ENCODE measurements around the gene CCDC137. TPM values are rescaled to one million over a fixed set of nuclear protein-coding genes. Genes with fewer than 3 reads are reported as not detected.

Gene CCDC137
- total RNA-seq, 1 donor from 2014 or later, result 33.2 TPM

DNA sequence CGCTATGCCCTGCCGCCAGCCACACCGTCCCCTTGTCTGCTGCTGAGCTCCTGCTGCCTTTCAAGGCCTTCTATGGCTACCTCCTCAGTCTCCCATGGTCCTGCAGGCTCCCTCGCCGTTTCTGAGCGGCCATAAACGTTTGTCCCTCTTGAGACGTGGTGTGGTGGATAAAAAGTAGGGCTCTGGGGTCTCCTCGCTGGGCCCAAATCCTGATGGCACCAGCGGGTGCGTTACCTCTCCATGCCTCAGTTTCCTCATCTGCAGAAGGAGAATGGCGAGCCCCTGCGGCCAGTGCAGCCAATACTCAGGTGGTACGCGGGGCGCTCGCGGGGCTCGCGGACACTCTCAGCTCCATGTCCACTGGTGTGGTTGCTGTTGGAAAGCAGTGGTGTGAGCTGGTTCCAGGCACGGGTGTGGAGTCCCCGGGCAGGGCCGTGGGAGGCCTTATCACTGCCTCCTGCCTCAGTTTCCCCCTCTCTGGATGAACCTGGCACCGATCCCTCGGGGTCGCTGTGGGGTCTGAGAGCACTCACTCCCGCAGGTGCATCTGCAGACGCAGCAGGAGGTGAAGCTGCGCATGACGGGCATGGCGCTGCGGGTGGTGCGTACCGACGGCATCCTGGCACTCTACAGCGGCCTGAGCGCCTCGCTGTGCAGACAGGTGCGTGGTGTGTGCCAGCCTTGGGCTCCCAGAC is 48.0 kb downstream of the CCDC137 start:
- intact Hi-C loops (cut with micrococcal nuclease), result no loop called here

DNA sequence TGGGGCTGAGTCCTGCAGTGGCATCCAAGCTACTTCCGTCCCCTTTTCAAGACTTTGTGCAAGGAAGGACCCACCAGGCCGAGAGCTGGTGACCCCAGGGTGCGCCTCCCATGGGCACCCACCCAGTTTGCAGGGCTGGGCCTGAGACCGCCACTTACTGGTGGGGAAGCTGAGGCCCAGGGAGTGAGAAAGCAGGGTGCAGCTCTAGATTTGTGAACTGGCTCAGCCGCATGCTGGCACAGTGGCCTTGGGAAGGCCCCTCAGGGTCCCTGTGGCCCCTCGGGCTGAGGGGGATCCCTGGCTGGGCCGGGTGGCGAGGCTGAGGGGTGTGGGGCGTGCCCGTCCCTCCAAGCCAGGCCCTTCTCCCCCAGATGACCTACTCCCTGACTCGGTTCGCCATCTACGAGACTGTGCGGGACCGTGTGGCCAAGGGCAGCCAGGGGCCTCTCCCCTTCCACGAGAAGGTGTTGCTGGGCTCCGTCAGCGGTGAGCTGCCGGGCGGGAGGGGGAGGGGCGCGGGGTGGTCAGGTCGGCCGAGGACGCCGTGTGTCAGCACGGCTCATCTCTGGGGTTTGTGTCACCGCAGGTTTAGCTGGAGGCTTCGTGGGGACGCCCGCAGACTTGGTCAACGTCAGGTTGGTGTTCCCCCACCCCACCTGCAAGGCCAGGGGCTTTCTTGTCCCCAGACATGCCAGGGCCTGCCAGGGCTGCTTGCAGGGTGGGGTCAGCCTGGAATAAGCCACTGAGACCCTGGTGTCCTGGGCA is 48.8 kb downstream of the CCDC137 start:
- intact Hi-C loops (cut with micrococcal nuclease), result no loop called here

DNA sequence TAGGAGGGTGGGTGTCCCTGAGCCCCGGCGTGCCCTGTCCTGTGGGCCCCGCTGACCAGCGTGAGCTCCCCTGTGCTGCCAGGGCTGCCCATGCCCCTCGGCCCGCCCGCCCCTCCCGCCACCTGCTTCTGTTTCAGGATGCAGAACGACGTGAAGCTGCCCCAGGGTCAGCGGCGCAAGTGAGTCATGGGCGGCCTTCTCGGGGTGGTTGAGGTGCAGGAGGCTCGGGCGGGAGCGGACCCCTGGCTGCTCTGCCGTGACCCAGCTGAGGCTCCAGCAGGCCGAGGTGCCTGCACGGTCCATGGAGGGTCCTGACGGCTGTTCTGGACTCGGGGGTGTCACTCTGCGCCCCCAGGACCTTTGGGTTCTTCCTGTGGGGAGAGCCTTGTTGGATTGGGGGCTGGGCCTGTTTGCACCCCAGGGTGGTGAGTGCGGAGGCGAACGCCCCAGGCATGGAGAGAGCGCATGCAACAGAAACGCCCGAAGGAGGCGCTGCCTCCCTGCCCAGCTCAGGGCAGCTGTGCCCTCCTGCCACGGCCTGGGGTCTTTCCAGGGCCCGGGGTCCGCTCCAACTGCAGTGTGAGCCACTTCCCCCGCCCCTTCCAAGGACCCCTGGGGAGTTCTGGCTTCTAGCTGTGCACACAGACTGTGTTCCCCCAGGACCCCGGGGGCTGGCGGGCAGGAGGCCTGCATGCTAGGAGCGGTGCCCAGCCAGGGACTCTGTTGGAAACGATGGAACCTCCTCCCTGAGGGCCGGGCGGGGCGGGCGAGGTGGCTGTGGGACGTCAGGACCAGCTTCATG is 49.5 kb downstream of the CCDC137 start:
- intact Hi-C loops (cut with micrococcal nuclease), result no loop called here

- intact Hi-C loops (cut with micrococcal nuclease), result no loop called here
Observed at GRCh38 chr17:81716674-81716996, 50.1 kb downstream of the CCDC137 start.

GRCh38 chr17:81717049-81717765 is 50.7 kb downstream of the CCDC137 start:
- intact Hi-C loops (cut with micrococcal nuclease), result no loop called here

DNA sequence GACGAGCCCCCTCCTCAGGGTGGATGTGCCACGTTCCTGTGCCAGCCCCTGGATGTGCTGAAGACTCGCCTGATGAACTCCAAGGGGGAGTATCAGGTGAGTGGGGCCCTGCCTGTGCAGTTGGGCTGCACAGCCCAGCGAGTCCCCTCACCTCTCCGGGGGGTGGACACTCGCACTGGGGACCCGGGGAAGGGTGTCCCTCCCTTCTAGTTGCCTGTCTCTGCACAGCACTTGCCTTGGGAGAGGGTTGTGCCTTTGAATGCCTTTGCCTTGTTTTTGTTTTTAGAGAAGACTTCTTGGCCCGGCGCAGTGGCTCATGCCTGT is 51.2 kb downstream of the CCDC137 start:
- intact Hi-C loops (cut with micrococcal nuclease), result no loop called here

GRCh38 chr17:81719410-81720266 is 53.1 kb downstream of the CCDC137 start:
- intact Hi-C loops (cut with micrococcal nuclease), result no loop called here

- intact Hi-C loops (cut with micrococcal nuclease), result no loop called here
Observed at GRCh38 chr17:81720267-81721071, 53.9 kb downstream of the CCDC137 start.

DNA sequence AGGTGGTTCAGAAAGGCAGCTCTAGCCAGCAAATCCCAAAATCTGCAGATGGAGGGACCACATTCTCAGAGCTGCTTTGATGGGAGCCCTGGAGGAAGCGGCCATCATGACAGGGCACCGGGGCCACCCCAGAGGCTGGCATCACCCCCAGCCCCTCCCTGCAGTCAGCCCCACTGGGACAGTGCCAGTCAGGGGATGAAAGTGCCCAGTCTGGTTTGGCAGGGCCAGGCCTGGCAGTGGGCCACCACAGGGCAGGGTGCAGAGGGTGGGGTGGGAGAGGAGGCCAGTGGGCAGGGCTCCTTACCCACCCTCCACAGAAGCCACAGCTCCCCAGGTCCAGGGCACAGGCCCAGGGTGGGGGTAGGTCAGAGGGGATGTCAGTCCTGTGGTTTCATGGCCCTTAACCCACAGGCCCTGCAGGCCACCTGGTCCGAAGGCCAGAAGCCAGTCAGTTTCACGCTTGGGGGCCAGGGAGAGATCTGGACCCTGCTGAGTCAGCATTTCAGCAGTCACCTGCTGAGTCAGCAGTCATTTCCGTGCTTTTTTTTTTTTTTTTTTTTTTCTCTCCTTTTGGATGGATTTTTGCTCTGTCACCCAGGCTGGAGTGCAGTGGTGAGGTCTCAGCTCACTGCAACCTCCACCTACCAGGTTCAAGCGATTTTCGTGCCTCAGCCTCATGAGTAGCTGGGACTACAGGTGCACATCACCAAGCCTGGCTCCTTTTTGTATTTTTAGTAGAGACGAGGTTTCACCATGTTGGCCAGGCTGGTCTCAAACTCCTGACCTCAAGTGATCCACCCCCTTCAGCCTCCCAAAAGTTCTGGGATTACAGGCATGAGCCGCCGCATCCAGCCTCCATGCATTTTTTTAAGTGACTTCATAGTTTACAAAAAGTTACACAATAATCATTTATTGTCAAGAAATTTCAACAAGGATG is 55.9 kb downstream of the CCDC137 start:
- intact Hi-C loops (cut with micrococcal nuclease), result no loop called here

Other genes with a start within 250 kb of the CCDC137 start
- 4,987 and 5,035 TPM in 2 replicates for gene ACTG1, start 153.9 kb upstream of the CCDC137 start, total RNA-seq
- 0.27 and 0.37 TPM in 2 replicates for gene FSCN2, start 138.4 kb upstream of the CCDC137 start, total RNA-seq
- 37.9 and 41.8 TPM in 2 replicates for gene FAAP100, start 114.4 kb upstream of the CCDC137 start, total RNA-seq
- 133 and 140 TPM in 2 replicates for gene NPLOC4, start 29.6 kb upstream of the CCDC137 start, total RNA-seq
- 0.37 and 0.47 TPM in 2 replicates for gene TSPAN10, start 29.5 kb upstream of the CCDC137 start, total RNA-seq
- gene PDE6G, start 10.2 kb upstream of the CCDC137 start, total RNA-seq, result 21.9 and 26.3 TPM in 2 replicates
- gene OXLD1, start 132 bp upstream of the CCDC137 start, total RNA-seq, result 48.1 and 48.8 TPM in 2 replicates
- 30.9 and 31.1 TPM in 2 replicates for gene ARL16, start 17.1 kb downstream of the CCDC137 start, total RNA-seq
- 127 TPM in 2 replicates for gene HGS, start 17.3 kb downstream of the CCDC137 start, total RNA-seq
- 85.6 and 86.6 TPM in 2 replicates for gene MRPL12, start 36.6 kb downstream of the CCDC137 start, total RNA-seq
- 25.9 and 26.9 TPM in 2 replicates for gene SLC25A10, start 45.5 kb downstream of the CCDC137 start, total RNA-seq
- gene GCGR, start 137.4 kb downstream of the CCDC137 start, total RNA-seq, result not detected in 2 replicates
- gene MCRIP1, start 166.6 kb downstream of the CCDC137 start, total RNA-seq, result 53.5 and 56.8 TPM in 2 replicates
- gene PPP1R27, start 168.3 kb downstream of the CCDC137 start, total RNA-seq, result not detected in 2 replicates
- 548 and 588 TPM in 2 replicates for gene P4HB, start 193.8 kb downstream of the CCDC137 start, total RNA-seq
- gene ARHGDIA, start 204.6 kb downstream of the CCDC137 start, total RNA-seq, result 671 and 678 TPM in 2 replicates
- gene ALYREF, start 224.8 kb downstream of the CCDC137 start, total RNA-seq, result 167 and 172 TPM in 2 replicates
- gene ANAPC11, start 225.0 kb downstream of the CCDC137 start, total RNA-seq, result 108 and 111 TPM in 2 replicates
- 0.32 and 0.34 TPM in 2 replicates for gene NPB, start 235.5 kb downstream of the CCDC137 start, total RNA-seq
- gene PCYT2, start 244.7 kb downstream of the CCDC137 start, total RNA-seq, result 36.7 and 38.2 TPM in 2 replicates